Stimulated activated CD4-positive, alpha-beta T cell treated with anti-CD3 and anti-CD28 coated beads, TNF-alpha, amount 100 ng/mL, for 1 hour (primary cell): ENCODE measurements around the gene UBR2.

ENCODE experiments used
- DNase-seq, 3 donors: peaks; one replicate each; pipeline ENCODE4 v3.0.0-alpha.2; 2020; ENCODE audit warnings: low read depth in 3 of 3, low spot score in 1 of 3

The UBR2 gene

GRCh38 chr6:42563697-42564505 is at the start of gene UBR2:
Gene UBR2 (plus strand): TSS chr6:42564029. CDS start chr6:42564320, 291 bp downstream.
- DNase-seq, result peak; percentile 70 to 86 (median 84)

DNA sequence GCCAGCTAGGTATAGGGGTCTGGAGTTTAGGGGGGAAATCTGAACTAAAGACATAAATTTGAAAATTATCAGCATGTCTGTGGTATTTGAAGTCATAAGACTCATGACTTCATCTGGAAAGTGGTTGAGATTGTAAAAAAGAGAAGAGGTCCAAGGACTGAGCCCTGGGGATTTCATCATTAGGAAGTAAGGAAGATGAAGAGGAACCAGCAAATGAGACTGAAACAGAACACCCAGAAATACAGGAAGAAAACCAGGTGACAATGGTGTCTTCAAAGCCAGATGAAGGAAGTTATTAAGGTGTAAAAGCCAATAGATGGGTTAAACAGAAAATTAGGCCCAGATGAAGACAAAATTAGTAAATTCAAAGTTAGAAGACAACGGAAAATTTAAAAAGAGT is 49.1 kb upstream of the UBR2 start:
- DNase-seq, result no peak

GRCh38 chr6:42519779-42520178 is 44.0 kb upstream of the UBR2 start:
- DNase-seq, result no peak

- DNase-seq, result no peak
Observed at GRCh38 chr6:42520786-42521607, 42.8 kb upstream of the UBR2 start.

- DNase-seq, result no peak
Observed at GRCh38 chr6:42522036-42522435, 41.8 kb upstream of the UBR2 start.

- no peak for DNase-seq
Observed at GRCh38 chr6:42522942-42523814, 40.7 kb upstream of the UBR2 start.

GRCh38 chr6:42525206-42525605 is 38.6 kb upstream of the UBR2 start:
- no peak for DNase-seq

GRCh38 chr6:42526616-42527015 is 37.2 kb upstream of the UBR2 start:
- DNase-seq, result no peak

GRCh38 chr6:42527204-42527603 is 36.6 kb upstream of the UBR2 start:
- no peak for DNase-seq

GRCh38 chr6:42530296-42530695 is 33.5 kb upstream of the UBR2 start:
- DNase-seq, result no peak

DNA sequence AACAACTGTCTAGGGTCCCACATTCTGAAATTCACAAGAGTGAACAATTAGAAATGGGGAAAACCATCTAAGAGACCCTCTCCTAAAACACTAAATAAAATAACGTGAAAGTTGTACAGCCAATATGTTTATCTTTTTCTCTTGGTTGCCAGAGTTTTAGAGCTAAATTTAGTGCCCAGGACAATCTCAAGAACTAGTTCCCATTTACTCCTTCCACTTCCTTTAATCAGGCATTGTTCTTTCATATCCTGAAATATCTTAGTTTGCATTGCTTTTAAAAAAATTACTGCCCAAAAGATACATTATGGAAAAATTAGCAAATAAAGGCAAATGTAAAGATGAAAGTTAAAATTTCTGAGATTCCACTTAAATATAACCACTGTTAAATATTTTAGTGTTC is 33.1 kb upstream of the UBR2 start:
- DNase-seq, result no peak

GRCh38 chr6:42532038-42532669 is 31.7 kb upstream of the UBR2 start:
- DNase-seq, result no peak

DNA sequence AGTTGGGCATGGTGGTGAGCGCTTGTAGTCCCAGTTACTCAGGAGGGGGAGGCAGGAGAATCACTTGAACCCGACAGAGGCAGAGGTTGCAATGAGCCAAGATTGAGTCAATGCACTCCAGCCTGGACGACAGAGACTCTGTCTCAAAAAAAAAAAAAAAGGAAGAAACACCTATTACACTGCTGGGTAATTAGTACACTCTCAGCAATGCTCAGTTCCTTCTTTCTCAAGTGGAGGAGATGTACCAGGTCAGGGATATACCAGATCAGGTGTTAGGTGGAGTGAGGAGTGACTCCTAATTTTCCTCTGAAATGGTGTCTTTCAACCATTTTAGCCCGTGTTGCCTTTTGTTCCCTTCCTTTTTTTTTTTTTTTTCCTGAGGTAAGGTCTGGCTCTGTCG is 30.0 kb upstream of the UBR2 start:
- DNase-seq, result no peak

DNA sequence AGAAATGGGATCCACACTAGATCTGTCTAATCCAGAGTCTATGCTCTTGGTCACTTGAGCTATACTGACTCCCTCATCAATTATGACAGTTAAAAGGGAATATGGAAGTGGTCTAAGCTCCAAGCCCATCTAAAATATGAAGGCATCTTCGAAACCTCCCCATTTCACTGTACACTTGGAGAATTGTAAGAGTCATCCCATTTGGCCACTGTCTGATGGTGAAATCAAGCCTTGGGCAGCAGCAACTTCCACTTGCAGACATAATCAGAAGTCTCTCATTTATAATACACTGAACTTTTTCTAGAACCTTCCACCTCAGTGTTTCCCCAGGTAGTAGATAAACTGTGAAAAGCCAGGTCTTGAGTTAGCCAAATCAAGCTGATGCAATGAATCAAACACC is 26.3 kb upstream of the UBR2 start:
- no peak for DNase-seq

DNA sequence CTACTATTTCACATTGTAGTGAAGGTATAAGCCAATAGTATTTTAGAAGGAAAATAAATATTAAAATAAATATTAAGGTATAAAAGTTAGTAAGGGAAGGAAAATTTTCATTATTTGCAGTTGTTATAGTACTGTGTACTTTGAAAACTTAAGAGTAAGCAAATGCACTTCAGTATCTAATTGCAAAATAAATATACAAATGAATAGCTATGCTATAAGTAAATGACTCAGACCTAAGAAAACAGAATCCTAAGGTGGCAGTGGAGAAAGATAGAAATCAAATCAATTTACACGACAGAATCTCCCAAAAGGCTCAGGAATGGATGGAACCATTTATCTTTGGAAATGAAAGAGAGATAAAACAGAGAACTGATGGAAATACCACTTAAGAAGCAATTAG is 24.7 kb upstream of the UBR2 start:
- no peak for DNase-seq

GRCh38 chr6:42545226-42545773 is 18.5 kb upstream of the UBR2 start:
- no peak for DNase-seq

- DNase-seq, result peak; percentile 63 to 92 (median 76)
Observed at GRCh38 chr6:42547407-42548329, 16.2 kb upstream of the UBR2 start.

GRCh38 chr6:42550277-42550676 is 13.6 kb upstream of the UBR2 start:
- DNase-seq, result no peak

DNA sequence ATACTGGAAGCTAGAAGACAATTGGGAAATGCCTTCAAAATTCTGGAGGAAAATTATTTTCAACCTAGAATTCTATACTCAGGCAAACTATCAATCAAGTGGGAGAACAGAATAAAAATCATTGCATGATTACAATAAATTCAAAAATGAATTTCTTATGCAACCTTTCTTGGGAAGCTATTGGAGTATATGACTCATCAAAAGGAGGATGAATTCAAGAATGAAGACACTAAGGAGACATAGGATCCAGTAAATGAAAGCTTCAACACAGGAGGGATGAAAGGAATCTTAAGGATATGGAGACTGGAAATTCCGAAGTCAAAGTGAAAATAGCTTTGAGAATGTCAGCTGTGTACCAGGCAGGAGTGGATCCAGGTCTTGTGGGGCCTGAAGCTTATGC is 12.6 kb upstream of the UBR2 start:
- no peak for DNase-seq

DNA sequence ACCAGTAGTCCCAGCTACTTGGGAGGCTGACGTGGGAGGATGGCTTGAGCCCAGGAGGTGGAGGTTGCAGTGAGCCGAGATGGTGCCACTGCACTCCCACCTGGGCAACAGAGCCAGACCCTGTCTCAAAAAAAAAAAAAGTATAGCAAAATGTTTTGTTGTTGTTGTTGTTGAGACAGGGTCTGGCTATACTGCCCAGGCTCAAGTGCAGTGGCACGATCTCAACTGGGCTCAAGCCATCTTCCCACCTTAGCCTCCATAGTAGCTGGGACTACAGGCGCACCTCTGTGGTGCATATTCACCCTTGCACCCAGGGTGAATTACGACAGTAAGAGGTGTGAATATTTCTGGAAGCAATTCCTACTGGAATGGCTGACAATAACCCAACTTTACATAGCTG is 11.4 kb upstream of the UBR2 start:
- DNase-seq, result no peak
